ENCODE measurements around the gene DGUOK.
"Not testable (repeated sequence)": the region's sequence is repeated elsewhere in the genome, so short reads cannot be mapped to it uniquely, and the experiment has no call there.

DGUOK gene

GRCh38 chr2:73902284-73902683 lies 24.4 kb upstream of the DGUOK start:
- DNase-seq = no peak

DNA sequence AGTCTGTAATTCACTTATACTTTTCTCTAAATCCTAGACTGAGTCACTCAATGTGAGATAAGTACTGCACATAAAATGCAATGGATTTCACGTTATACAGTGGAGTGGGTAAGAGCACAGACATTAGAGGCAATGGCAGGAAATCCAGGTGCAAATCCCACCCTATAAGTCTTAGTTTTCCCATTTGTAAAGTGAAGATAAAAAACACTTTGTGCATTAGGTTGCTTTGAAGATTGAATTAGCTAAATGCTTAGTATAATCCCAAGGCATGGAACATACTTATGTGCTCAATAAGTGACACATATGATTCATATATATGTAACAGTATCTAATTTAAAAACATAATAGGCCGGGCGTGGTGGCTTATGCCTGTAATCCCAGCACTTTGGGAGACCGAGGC lies 23.4 kb upstream of the DGUOK start:
- no peak for DNase-seq

DNA sequence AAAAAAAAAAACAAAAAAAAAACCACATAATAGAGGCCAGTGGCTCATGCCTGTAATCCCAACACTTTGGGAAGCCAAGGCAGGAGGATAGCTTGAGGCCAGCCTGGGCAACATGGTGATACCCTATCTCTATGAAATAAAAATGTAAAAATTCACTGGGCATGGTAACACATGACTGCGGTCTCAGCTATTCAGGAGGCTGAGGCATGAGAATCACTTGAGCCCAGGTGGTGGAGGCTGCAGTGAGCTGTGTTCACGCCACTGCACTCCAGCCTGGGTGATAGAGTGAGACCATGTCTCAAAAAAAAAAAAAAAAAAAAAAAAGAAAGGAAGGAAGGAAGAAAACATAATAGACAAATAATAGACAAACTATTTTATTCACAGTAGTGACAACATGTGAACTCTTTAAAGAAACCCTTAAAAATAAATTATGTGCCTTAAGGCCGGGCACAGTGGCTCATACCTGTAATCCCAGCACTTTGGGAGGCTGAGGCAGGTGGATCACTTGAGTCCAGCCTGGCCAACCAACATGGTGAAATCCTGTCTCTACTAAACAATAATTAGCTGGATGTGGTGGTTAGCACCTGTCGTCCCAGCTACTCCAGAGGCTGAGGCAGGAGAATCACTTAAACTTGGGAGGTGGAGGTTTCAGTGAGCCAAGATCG lies 22.6 kb upstream of the DGUOK start:
- DNase-seq = not testable (repeated sequence)

GRCh38 chr2:73904952-73905351 lies 21.7 kb upstream of the DGUOK start:
- no peak for DNase-seq

DNA sequence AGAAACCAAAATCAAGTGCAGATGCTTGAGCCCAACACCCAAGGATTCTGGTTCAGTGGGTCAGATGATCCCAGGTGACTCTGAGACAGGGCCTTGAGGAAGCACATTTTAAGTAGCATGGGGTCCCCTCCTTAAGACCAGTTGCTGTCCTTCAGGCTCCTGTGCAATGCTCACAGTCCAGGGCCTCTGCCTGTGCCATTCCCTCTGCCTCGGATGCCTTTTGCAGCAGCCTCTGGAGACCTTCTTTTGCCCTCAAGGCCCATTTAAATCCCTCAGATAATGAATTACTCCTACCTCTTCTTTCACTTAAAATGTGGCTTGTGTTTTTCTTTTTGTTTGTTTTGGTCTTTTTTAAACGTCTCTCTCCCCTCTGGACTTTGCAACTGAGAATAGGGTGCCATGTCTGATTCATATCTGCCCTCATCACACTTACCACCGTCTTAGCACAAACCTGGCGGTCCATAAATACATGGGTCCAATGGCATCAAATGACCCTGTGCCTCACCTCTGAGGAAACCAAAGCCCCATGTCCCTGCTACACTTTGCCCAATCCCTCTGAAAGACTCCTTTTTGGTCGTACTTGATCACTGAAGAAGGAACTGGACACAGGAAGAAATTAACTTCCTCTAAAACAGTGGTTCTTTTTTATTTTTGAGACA lies 19.7 kb upstream of the DGUOK start:
- DNase-seq = no peak

- DNase-seq = peak; percentile 56 to 64
Observed at GRCh38 chr2:73907840-73908452, 18.7 kb upstream of the DGUOK start.

DNA sequence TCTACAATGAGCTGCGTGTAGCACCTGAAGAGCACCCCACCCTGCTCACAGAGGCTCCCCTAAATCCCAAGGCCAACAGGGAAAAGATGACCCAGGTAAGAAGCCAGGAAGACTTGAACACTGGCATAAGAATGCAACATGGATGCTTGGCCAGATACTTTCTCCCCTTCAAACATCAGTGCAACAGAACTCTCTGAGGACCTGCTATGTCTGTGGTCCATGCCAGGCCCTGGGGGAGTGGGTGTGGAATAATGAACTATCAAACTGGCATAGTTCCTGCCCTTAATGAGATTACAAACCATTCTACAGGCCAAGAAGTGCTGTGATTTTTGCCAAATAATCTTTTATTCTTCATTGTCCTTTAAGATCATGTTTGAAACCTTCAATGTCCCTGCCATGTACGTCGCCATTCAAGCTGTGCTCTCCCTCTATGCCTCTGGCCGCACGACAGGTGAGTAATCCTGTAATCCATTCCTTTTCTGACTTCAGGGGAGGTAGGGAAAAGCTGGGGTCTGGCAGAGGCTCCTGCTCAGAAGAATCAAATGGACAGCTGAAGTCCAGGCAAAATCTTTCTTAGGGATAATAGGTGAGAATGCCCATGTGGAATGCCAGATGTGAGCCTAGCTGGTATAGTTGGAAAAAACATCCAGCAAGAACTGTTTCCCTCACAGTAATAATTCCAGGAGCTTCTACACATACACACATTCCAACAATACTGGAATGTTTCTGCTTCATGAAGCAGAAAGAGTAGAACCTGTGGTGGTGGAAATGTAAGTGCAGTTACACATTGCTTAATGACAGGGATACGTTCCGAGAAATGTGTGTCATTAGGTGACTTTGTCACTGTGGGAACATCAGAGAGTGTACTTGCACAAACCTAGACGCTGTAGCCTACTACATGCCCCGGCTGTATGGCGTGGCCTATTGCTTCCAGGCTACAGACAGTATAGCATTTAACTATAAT lies 17.7 kb upstream of the DGUOK start:
- DNase-seq = no peak

DNA sequence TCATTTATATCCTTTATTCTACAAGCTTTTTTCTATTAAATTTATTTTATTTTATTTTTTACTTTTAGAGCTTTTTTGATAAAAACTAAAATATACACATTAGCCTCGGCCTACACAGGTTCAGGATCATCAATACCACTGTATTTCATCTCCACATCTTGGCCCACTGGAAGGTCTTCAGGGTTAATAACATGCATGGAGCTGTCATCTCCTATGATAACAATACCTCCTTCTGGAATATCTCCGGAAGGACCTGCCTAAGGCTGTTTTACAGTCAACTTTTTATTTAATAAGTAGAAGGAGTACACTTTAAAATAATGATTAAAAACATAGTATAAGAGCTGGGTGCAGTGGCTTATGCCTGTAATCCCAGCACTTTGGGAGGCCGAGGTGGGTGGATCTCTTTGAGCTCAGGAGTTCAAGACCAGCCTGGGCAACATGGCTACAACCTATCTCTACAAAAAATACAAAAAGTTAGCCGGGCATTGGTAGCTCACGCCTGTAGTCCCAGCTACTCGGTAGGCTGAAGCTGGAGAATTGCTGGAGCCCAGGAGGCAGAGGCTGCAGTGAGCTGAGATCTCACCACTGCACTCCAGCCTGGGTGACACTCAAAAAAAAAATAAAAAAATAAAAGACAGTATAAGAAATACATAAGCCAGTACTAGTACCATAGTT lies 15.7 kb upstream of the DGUOK start:
- DNase-seq = no peak

GRCh38 chr2:73911548-73912208 lies 15.0 kb upstream of the DGUOK start:
- DNase-seq = no peak

GRCh38 chr2:73913414-73914054 lies 13.1 kb upstream of the DGUOK start:
- DNase-seq = no peak

- no peak for DNase-seq
Observed at GRCh38 chr2:73914667-73915066, 12.0 kb upstream of the DGUOK start.

DNA sequence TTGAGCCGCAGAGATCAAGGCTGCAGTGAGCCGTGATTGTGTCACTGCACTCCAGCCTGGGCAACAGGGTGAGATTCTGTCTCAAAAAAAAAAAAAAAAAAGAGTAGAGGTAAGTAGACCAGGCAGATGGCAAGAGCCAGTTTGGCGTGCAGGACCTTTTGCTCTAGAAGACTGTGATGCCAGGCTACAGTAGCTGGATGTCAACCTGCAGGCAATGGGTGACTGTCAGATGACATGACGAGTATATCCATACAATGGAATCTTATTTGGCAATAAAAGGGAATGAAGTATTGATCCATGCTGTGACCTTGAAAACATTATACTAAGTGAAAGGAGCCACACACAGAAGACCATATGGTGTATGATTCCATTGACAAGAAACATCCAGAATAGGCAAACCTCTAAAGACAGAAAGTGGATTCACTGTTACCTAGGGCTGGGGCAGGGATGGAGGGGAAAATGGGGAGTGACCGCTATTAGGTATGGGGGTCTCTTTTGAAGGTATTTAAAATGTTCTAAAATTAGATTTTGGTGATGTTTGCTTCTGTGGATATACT lies 11.2 kb upstream of the DGUOK start:
- DNase-seq = no peak

- no peak for DNase-seq
Observed at GRCh38 chr2:73916666-73917065, 10.0 kb upstream of the DGUOK start.

GRCh38 chr2:73917296-73917695 lies 9.4 kb upstream of the DGUOK start:
- no peak for DNase-seq

DNA sequence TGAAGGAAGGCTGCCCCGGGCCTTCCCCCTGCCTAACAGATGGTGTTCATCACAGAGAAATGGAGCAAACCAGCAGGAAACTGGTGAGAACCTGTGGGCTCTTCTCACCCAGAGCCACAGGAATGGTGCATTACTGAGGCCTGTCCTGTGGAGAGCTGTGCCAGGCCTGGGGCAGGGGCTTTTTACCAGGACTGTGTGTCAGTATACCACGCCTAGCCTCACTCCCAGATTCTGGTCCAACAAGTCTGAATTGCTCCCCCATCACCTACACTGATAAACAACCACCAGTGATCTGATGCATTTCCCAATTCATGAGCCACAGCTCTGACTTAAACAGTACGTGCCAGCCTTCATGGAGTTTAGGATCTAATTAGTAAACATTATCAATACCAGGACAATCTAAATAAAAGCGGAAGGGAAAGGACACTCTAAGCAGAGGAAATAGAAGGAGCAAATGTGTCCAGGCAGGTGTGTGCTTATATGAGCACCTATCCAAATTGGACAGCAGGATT lies 8.9 kb upstream of the DGUOK start:
- DNase-seq = no peak

GRCh38 chr2:73918856-73919255 lies 7.8 kb upstream of the DGUOK start:
- DNase-seq = no peak

- no peak for DNase-seq
Observed at GRCh38 chr2:73919596-73920228, 7.0 kb upstream of the DGUOK start.

DNA sequence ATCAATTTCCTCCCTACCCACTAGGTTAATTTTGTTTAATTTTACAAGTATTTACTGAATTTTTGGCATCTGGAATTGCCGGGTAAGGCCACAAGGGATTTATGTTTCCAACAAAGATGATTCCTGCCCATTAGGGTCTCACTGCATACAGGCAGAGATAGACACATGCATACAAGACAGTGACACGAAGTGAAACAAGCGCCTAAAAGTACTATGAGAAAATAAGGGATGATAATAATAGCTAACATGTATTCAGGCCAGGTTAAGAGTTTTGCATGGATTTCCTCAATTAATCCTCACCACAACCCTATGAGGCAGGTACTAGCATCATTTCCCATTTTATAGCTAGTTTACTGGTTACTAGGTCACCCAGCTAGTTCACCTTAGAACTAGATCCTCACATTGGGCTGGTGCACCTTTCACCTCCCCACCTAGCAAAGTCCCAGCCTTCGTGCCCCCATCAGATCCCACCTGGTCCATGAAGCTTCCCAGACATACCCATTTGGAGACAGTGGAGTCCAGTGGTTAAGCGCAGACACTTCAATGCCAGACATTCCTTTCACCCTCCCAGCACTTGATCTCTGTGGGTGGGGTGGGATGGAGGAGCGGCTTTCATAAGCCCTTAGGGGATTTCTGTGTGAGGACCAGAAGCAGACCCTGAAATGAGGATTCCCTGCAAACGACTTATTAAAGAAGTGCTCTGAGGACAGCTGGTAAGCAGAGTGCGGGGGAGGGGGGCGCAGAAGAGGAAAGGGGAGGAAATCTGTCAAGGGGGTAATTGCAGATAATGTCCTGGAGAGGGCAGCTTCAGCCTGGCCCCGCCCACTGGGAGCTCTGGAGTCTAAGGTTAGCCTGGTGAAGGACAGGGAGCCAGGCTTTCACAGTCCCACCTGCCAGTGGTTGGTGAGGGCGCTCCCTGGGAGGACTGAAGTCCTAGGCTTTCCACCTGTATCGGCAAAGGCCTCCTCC lies 5.8 kb upstream of the DGUOK start:
- peak; percentile 35 to 44 for DNase-seq

DNA sequence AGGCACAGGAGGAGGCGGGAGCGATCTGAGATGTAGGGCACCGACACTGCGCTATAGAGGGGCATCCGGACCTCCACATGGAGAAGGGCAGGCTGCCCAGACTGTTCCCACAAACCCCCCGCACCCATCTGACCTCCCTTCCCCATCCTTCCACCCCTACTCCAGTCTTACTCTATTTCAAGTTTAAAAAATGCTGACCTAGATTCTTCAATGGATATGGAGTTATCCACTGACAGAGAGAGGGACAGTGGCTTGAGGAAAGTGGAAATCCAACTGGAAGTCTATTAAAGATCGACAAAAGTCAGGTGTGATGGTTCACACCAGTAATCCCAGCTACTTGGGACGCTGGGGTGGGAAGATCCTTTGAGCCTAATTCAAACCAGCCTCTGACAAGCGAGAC lies 5.1 kb upstream of the DGUOK start:
- no peak for DNase-seq
